ENCODE results near the gene TMEM108.

Gene TMEM108

DNA sequence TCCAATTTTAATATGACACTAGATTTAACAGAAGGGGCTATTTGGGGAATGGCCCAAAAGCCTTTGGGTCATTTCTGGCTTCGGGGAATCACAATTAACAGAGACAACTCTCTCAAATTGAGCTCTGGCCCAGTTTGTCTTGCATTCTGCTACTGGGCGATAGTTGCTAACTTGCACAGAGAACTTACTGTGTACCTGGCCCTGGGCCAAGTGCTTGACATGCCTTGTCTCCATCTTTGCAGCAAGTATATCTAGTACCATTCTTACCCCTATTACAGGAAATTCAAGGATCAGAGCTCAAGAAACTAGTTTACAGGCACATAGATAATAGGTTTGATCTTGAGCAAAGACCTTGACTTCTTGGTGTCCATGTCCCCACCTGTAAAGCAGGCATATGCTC lies 175.7 kb downstream of the TMEM108 start:
- no peak for DNase-seq (ENCODE audit: low read depth in 1 of 2, low spot score in 1 of 2)

DNA sequence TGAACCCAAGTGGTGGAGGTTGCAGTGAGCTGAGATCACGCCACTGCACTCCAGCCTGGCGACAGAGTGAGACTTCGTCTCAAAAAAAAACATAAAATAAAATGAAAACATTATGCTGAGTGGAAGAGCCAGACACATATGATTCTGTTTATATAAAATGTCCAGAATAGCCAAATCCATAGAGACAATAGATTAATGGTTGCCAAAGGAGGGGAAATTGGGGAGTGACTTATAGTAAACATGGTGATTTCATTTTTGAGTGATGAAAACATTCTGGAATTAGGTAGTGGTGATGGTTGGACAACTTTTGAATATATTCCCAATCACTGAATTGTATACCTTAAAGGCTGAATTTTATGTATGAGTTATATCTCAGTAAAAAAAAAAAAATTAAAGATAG lies 189.6 kb downstream of the TMEM108 start:
- DNase-seq (ENCODE audit: low read depth in 1 of 2, low spot score in 1 of 2): no peak

GRCh38 chr3:133230195-133230594 lies 192.0 kb downstream of the TMEM108 start:
- DNase-seq (ENCODE audit: low read depth in 1 of 2, low spot score in 1 of 2): no peak

GRCh38 chr3:133236901-133237300 lies 198.7 kb downstream of the TMEM108 start:
- DNase-seq (ENCODE audit: low read depth in 1 of 2, low spot score in 1 of 2): no peak

- DNase-seq (ENCODE audit: low read depth in 1 of 2, low spot score in 1 of 2): no peak
Observed at GRCh38 chr3:133237380-133237779, 199.2 kb downstream of the TMEM108 start.

- no peak for DNase-seq (ENCODE audit: low read depth in 1 of 2, low spot score in 1 of 2)
Observed at GRCh38 chr3:133238015-133238414, 199.8 kb downstream of the TMEM108 start.

- DNase-seq (ENCODE audit: low read depth in 1 of 2, low spot score in 1 of 2): no peak
Observed at GRCh38 chr3:133246119-133246518, 207.9 kb downstream of the TMEM108 start.

- no peak for DNase-seq (ENCODE audit: low read depth in 1 of 2, low spot score in 1 of 2)
Observed at GRCh38 chr3:133246773-133247172, 208.6 kb downstream of the TMEM108 start.

- DNase-seq (ENCODE audit: low read depth in 1 of 2, low spot score in 1 of 2): no peak
Observed at GRCh38 chr3:133248389-133248788, 210.2 kb downstream of the TMEM108 start.

- no peak for DNase-seq (ENCODE audit: low read depth in 1 of 2, low spot score in 1 of 2)
Observed at GRCh38 chr3:133249490-133249889, 211.3 kb downstream of the TMEM108 start.

GRCh38 chr3:133254151-133254550 lies 216.0 kb downstream of the TMEM108 start:
- no peak for DNase-seq (ENCODE audit: low read depth in 1 of 2, low spot score in 1 of 2)

DNA sequence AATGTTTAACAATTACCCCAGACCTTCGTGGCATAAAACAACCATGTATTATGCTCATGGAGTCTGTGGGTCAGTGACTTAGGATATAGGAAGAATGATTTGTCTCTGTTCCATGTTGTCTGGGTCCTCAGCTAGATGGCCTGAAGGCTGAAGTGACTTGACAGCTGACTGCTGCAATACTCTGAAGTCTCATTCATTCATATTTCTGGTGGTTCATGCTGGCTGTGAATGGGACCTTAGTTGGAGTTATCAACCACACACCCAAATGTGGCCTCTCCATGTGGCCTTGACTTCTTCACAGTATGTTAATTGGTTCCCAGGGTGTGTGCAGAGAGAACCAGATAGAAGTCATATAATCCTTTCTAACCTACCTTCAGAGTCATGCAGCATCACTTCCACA lies 216.5 kb downstream of the TMEM108 start:
- no peak for DNase-seq (ENCODE audit: low read depth in 1 of 2, low spot score in 1 of 2)

- DNase-seq (ENCODE audit: low read depth in 1 of 2, low spot score in 1 of 2): no peak
Observed at GRCh38 chr3:133256787-133257483, 218.7 kb downstream of the TMEM108 start.

GRCh38 chr3:133258358-133258757 lies 220.2 kb downstream of the TMEM108 start:
- no peak for DNase-seq (ENCODE audit: low read depth in 1 of 2, low spot score in 1 of 2)

GRCh38 chr3:133259767-133260166 lies 221.6 kb downstream of the TMEM108 start:
- no peak for DNase-seq (ENCODE audit: low read depth in 1 of 2, low spot score in 1 of 2)

DNA sequence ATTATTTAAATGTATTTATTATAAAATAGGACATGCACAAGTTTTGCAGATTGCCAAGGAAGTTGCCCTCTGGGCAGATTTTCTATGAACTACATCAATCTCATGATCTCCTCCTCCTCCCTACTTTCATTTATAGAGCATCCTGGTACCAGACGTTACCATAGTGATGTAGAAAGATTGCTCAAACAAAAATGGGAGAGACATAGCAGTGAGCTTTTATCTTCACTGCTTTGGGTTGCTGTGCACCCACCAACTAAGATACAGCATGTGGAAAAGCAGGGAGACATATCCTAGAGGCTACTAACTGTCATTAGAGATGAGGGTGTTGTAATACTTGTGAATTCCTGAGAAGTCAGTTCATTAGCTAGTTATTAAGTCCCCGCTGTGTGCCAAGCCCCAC lies 224.1 kb downstream of the TMEM108 start:
- no peak for DNase-seq (ENCODE audit: low read depth in 1 of 2, low spot score in 1 of 2)

GRCh38 chr3:133264920-133265319 lies 226.7 kb downstream of the TMEM108 start:
- no peak for DNase-seq (ENCODE audit: low read depth in 1 of 2, low spot score in 1 of 2)

DNA sequence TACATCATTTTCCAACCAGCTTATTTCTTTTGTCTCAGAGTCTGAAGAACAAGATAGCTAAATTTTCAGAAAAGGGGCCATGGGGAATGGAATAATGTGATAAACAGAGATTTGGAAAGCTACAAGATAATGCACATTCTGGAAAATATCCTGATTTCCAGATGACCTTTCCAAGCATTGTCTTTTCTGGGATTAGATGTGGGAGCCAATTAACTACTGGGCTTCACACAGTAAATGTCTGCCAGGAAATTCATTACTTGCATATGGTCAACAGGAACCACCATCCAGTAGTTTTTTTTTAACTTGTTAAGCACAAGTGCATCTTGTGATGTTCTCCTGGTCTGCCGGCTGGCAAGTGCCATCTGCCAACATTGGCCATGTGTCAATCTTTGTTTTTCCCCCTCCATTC lies 230.5 kb downstream of the TMEM108 start:
- no peak for DNase-seq (ENCODE audit: low read depth in 1 of 2, low spot score in 1 of 2)

DNA sequence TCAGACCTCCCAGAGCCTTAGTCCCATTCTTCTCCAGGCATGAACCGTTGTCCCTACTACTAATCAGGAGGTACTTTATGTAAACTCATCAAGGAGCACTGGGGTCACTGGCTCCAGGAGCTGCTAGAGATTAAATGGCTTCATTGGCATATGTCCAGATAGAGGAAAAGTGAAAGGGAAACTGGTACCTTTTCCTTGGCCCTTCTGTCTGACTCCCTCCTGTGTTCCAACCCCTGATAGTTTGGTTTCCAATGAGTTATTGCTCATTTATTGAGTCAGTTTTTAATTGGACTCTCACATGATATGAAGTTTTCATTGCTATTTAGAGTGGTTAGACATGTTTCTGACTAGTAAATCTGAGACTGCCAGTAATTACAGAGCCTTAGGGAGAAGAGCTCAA lies 231.2 kb downstream of the TMEM108 start:
- no peak for DNase-seq (ENCODE audit: low read depth in 1 of 2, low spot score in 1 of 2)

DNA sequence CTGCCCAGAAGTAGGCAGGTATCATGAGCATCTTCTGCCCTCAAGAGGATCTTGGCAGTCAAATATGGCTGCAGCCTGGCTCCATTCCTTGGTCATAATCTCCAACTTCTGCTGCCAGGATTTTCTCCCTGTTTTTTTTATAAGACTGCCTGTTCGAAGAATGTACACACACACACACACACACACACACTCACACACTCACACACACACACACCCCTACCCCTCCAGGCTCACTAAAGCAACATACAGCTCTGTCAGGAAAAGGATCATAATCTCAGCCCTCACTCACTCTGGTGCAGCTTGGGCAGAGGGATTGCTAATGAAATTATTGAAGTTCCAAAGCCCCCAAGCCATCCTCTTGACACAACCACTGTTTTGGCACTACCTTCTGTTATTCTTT lies 232.4 kb downstream of the TMEM108 start:
- DNase-seq (ENCODE audit: low read depth in 1 of 2, low spot score in 1 of 2): no peak

DNA sequence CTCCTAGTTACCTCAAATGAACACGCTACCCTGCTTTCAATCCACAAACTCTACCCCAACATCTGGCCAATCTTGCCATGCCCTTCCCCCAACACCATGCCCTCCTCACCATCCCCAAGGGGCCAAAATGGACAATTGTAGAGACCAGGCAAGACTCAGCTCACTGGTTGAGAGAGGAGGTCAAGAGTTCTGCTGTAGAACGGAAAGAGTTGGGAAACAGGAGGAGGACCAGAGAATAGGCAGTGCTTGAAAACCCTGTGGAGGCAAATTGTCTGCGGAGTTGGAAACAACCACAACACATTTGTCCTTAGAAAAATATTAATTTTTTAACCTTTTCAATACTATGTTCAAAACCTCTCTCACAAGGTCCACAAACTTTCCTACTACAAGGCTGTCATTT lies 232.9 kb downstream of the TMEM108 start:
- no peak for DNase-seq (ENCODE audit: low read depth in 1 of 2, low spot score in 1 of 2)

DNA sequence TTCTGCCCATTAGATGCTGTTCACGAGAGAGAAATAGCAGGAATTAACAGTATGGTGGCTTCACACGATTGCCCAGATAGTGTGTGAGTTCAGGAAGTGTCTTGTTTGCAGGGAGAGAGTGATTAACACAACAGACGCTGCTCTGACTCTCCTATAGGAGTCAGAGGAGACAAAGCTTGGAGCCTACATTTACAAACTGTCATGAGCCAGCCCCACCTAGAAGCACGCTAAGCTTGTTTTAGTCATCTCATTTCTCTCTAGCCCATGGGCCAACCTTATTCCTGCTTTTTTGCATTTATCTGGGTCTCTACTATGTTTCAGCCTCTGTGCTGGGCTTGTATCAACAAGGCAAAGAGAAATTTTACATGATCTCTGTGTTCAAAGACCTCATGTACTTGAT lies 233.3 kb downstream of the TMEM108 start:
- DNase-seq (ENCODE audit: low read depth in 1 of 2, low spot score in 1 of 2): no peak

- no peak for DNase-seq (ENCODE audit: low read depth in 1 of 2, low spot score in 1 of 2)
Observed at GRCh38 chr3:133273346-133273745, 235.2 kb downstream of the TMEM108 start.

DNA sequence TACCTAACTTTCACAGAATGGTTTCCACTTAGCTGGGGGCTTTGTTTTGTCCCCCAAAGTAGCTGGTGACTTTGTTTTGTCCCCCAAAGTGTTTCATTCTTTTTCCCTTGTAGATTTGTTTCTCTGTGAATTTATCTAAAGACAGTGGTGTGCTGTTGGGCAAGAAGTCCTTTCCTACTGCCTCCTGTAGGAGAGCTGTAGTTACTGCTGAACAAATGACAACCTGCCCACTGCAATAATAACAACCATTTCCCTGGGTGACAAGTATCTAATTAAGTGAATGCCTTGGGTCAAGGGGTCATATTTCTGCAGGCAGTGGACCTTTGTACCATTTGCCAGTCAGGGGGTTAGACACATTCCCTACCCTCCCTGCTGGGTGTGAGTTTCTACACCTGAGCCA lies 236.3 kb downstream of the TMEM108 start:
- DNase-seq (ENCODE audit: low read depth in 1 of 2, low spot score in 1 of 2): no peak
